ENCODE measurements around the gene NIFK.
A peak's percentile ranks its signal among the peaks of the same experiment; 100 is the strongest.
"Not testable (repeated sequence)": the region's sequence is repeated elsewhere in the genome, so short reads cannot be mapped to it uniquely, and the experiment has no call there.

NIFK gene

GRCh38 chr2:121699421-121700333 lies 37.0 kb downstream of the NIFK start:
- TF ChIP-seq SPI1 (IDR thresholded peaks at IDR 0.05; ENCODE audit: low read depth, low read length), result 0 out of 2 replicates have a peak, but pooled peaks have one; percentile 19
- TF ChIP-seq TAF1 (IDR thresholded peaks at IDR 0.05; ENCODE audit: low read depth, low read length), result no peak; the same call in 1 of the 2 replicates
- no peak for TF ChIP-seq POLR2AphosphoS5 (IDR thresholded peaks at IDR 0.05; ENCODE audit: low read depth, low read length)
- 0 out of 2 replicates have a peak, but pooled peaks have one; percentile 28 for TF ChIP-seq POLR2A (IDR thresholded peaks at IDR 0.05; ENCODE audit: low read depth, low read length)
- no peak for TF ChIP-seq POU2F2 (IDR thresholded peaks at IDR 0.05; ENCODE audit: low read depth, low read length)
- DNase-seq (ENCODE audit: insufficient read length, low spot score), result peak; percentile 64
- FAIRE-seq, result peak; percentile 72

DNA sequence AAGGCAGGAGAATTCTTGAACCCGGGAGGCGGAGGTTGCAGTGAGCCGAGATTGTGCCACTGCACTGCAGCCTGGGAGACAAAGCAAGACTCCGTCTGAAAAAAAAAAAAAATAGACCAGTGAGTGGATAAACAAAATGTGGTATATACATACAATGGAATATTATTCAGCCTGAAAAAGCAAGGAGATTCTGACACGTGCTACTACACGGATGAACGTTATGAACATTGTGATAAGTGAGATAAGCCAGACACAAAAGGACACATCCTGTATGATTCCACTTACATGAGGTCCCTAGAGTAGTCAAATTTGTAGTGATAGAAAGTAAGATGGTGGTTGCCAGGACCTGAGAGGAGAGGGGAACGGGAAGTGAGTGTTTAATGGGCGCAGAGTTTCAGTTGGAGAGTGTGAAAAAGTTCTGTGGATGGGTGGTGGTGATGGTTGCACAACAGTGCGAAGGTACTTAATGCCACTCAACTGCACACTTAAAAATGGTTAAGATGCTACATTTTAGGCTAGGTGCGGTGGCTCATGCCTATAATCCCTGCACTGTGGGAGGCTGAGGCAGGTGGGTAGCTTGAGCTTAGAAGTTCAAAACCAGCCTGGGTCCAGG lies 38.3 kb downstream of the NIFK start:
- DNase-seq (ENCODE audit: insufficient read length, low spot score) (no peak), FAIRE-seq (no peak)
- TF ChIP-seq SPI1 (IDR thresholded peaks at IDR 0.05; ENCODE audit: low read depth, low read length) (no peak), POLR2AphosphoS5 (IDR thresholded peaks at IDR 0.05; ENCODE audit: low read depth, low read length) (no peak), TAF1 (IDR thresholded peaks at IDR 0.05; ENCODE audit: low read depth, low read length) (no peak), PAX5 (IDR thresholded peaks at IDR 0.05; ENCODE audit: insufficient read depth, low read length, severe bottlenecking) (no peak), POU2F2 (IDR thresholded peaks at IDR 0.05; ENCODE audit: low read depth, low read length) (no peak), POLR2A (IDR thresholded peaks at IDR 0.05; ENCODE audit: low read depth, low read length) (no peak)

- DNase-seq (ENCODE audit: insufficient read length, low spot score), result no peak
- FAIRE-seq, result no peak
- TF ChIP-seq POLR2A (IDR thresholded peaks at IDR 0.05; ENCODE audit: low read depth, low read length) (no peak), SPI1 (IDR thresholded peaks at IDR 0.05; ENCODE audit: low read depth, low read length) (no peak), PAX5 (IDR thresholded peaks at IDR 0.05; ENCODE audit: insufficient read depth, low read length, severe bottlenecking) (no peak), POU2F2 (IDR thresholded peaks at IDR 0.05; ENCODE audit: low read depth, low read length) (no peak), POLR2AphosphoS5 (IDR thresholded peaks at IDR 0.05; ENCODE audit: low read depth, low read length) (no peak), TAF1 (IDR thresholded peaks at IDR 0.05; ENCODE audit: low read depth, low read length) (no peak)
Measured at GRCh38 chr2:121697108-121697631, 39.5 kb downstream of the NIFK start.

- no peak for FAIRE-seq
- TF ChIP-seq POU2F2 (IDR thresholded peaks at IDR 0.05; ENCODE audit: low read depth, low read length) (no peak), PAX5 (IDR thresholded peaks at IDR 0.05; ENCODE audit: insufficient read depth, low read length, severe bottlenecking) (no peak), SPI1 (IDR thresholded peaks at IDR 0.05; ENCODE audit: low read depth, low read length) (no peak), POLR2AphosphoS5 (IDR thresholded peaks at IDR 0.05; ENCODE audit: low read depth, low read length) (no peak), TAF1 (IDR thresholded peaks at IDR 0.05; ENCODE audit: low read depth, low read length) (no peak), POLR2A (IDR thresholded peaks at IDR 0.05; ENCODE audit: low read depth, low read length) (no peak)
- no peak for DNase-seq (ENCODE audit: insufficient read length, low spot score)
Measured at GRCh38 chr2:121696410-121696930, 40.2 kb downstream of the NIFK start.

DNA sequence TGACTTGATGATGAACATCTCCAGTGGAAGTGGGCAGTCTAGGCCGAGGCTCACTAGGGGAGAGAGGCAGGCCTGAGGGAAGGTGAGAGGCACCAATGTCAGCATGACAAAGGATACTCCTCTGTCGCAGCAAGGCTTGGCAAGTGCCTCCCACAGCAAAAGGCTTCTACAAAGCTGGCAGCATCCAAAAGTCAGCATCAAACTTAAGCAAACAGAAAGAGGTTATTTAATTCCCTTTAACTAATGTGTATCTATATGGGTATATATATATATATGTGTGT lies 41.6 kb downstream of the NIFK start:
- FAIRE-seq (no peak), DNase-seq (ENCODE audit: insufficient read length, low spot score) (no peak)
- no peak for TF ChIP-seq PAX5 (IDR thresholded peaks at IDR 0.05; ENCODE audit: insufficient read depth, low read length, severe bottlenecking)
- TF ChIP-seq TAF1 (IDR thresholded peaks at IDR 0.05; ENCODE audit: low read depth, low read length), result no peak

DNA sequence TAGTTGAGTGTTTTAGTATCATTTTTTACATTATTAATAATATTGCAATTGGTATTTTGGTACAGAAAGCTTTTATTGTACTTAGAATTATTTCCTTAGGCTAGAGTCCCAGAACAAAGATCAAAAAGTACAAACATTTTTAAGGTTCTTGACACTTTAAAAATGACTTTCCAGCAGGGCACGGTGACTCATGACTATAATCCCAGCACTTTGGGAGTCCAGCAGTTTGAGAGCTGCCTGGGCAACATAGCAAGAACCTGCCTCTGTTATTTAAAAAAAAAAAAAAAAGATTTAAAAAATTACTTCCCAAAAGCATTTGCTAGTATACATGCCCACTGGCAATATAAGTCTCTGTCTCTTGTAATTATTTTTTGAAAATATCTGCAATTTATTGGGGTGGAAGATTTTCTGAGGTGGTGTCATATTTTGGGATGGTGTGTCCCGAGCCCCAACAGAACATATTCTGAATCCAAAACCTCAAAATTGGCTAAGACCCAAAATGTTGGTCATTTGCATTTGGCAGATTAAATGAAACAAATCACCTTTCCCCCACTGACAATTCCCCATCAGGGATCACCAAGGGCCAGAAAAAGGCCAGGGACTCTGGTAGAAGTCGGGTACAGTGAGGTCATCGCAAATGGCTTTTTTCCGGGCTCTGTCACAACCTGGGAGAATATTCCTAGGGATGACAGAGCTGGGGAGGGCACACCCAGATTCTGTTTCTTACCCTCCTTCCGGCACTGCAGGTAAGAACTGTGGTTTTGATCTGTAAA lies 42.1 kb downstream of the NIFK start:
- FAIRE-seq (no peak), DNase-seq (ENCODE audit: insufficient read length, low spot score) (no peak)
- TF ChIP-seq POLR2AphosphoS5 (IDR thresholded peaks at IDR 0.05; ENCODE audit: low read depth, low read length) (no peak), POU2F2 (IDR thresholded peaks at IDR 0.05; ENCODE audit: low read depth, low read length) (no peak)

DNA sequence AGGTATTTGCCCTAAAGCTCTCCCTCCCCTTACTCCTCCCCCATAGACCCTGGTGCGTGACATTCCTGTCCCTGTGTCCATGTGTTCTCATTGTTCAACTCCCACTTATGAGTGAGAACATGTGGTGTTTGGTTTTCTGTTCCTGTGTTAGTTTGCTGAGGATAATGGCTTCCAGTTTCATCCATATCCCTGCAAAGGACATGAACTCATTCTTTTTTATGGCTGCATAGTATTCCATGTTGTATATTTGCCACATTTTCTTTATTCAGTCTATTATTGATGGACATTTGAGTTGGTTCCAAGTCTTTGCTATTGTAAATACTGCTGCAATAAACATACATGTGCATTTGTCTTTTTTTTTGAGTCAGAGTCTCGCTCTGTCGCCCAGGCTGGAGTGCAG lies 46.1 kb downstream of the NIFK start:
- DNase-seq (ENCODE audit: insufficient read length, low spot score); FAIRE-seq: not testable (repeated sequence)

GRCh38 chr2:121690095-121690494 lies 46.6 kb downstream of the NIFK start:
- TF ChIP-seq SPI1 (IDR thresholded peaks at IDR 0.05; ENCODE audit: low read depth, low read length), result no peak
- TF ChIP-seq POLR2AphosphoS5 (IDR thresholded peaks at IDR 0.05; ENCODE audit: low read depth, low read length), result no peak
- no peak for TF ChIP-seq POU2F2 (IDR thresholded peaks at IDR 0.05; ENCODE audit: low read depth, low read length)
- no peak for TF ChIP-seq TAF1 (IDR thresholded peaks at IDR 0.05; ENCODE audit: low read depth, low read length)
- TF ChIP-seq PAX5 (IDR thresholded peaks at IDR 0.05; ENCODE audit: insufficient read depth, low read length, severe bottlenecking), result no peak
- TF ChIP-seq POLR2A (IDR thresholded peaks at IDR 0.05; ENCODE audit: low read depth, low read length), result no peak
- DNase-seq (ENCODE audit: insufficient read length, low spot score) (no peak), FAIRE-seq (no peak)

GRCh38 chr2:121689356-121689755 lies 47.3 kb downstream of the NIFK start:
- TF ChIP-seq PAX5 (IDR thresholded peaks at IDR 0.05; ENCODE audit: insufficient read depth, low read length, severe bottlenecking), result no peak
- TF ChIP-seq TAF1 (IDR thresholded peaks at IDR 0.05; ENCODE audit: low read depth, low read length), result no peak
- TF ChIP-seq POLR2A (IDR thresholded peaks at IDR 0.05; ENCODE audit: low read depth, low read length), result no peak
- TF ChIP-seq POU2F2 (IDR thresholded peaks at IDR 0.05; ENCODE audit: low read depth, low read length), result no peak
- TF ChIP-seq SPI1 (IDR thresholded peaks at IDR 0.05; ENCODE audit: low read depth, low read length), result no peak
- no peak for TF ChIP-seq POLR2AphosphoS5 (IDR thresholded peaks at IDR 0.05; ENCODE audit: low read depth, low read length)
- no peak for DNase-seq (ENCODE audit: insufficient read length, low spot score)
- no peak for FAIRE-seq
